COLO829 (cell line): ENCODE measurements around the gene C9orf40.

Experiments
- DNase-seq: peaks from one replicate; pipeline ENCODE4 v3.0.0; 2012; ENCODE audit warnings: low spot score

C9orf40 gene

GRCh38 chr9:74940600-74940999 is 12.1 kb downstream of the C9orf40 start:
- DNase-seq, result no peak

DNA sequence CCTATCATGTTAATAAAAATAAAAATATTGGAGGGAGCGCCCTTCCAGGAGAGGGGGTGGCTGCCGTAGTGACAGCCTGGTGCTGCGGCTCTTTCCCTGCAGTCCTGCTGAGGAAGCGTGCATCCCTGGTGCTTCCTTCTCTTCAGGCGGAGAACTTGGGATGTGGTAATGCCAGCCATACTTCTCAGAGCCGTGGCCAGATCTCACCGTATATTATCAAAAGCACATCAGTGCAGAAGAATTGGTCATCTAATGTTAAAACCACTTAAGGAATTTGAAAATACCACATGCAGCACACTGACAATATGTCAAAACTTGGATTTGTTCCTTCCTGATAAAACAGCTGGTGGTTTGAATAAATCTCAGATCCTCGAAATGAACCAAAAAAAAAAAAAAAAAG is 17.7 kb downstream of the C9orf40 start:
- no peak for DNase-seq

DNA sequence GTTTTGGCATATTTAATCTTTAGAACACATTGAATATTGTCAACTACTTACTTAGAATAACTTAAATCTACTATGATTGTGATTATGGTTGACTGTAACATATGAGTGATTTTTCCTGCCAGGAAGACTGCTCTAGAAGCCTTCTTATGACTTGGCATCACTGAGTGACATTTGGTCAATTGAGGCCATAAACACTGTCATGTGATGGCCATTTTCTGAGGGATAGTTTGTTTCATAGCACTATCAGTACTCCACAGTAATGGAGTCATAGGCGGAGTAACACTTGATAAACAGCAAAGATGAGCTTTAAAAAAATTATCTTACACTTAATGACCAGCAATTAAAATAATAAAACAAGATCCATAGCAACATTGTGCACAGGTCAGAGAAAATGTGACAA is 31.0 kb downstream of the C9orf40 start:
- DNase-seq, result no peak

DNA sequence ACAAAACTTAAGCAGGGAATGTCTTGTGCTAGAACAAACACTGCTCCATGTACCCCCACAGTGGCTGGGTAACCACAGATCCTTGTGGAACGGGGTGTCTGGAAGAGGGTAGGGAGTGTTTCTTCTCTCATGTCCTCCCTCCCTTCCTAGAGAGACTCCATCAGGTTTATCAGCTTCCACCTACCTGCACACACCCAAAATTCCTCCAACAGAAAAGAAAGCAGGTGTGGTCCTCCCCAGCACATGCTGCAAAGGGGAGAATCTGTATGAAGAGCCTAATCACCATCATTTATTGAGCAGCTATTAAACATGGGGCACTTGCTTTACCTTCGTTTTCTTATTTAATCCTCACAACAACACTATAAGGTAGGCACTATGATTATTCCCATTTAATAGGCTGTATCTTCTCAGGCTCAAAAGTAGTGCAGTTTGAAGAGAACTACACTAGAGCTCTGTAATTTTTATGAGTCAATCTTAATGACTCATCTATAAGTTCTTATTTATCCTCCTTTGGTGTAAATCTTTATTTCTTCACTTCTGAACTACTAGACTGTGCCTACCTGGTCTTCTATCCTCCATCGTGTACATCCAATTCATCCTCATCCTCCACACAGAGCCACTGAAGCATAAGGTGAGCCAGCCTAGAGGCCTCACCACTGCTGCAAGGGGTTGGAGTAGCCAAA is 31.6 kb downstream of the C9orf40 start:
- no peak for DNase-seq

DNA sequence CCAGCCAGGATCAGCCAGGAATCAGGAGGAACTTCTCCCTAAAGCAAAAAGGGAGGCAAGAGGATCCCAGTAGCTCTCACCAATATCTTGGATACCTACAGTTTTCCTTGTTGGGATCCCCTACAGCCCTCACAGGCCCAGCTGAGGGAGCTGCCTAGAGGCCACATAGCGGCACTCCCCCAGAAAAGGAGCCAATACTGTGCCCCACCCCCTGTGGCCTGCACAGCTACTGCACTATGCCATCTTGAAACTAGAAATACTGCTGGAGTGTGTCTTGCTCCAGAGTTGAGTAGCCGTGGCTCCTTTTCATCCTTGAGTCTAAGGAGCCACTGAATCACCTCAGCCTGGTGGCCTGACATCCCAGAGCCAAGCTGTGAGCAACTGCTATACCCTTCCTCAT is 42.7 kb downstream of the C9orf40 start:
- DNase-seq, result no peak

DNA sequence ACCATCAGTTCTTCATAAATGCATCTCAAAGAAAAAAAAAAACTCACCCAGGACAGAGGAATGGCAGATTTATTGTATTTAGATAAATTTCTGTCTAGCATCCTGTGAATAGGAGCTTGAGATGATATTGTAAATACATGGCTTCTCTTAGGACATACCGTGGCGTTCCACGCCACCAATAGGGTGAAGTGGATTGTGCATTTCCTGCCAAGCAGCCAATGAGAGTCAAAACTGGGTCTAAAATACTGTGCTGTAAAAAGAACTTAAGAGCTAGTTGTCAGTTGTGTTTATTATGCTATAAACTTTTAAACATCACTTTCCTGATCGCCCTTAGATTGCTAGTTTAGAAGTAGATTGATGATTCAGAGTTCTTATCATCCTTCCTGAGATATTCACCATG is 44.0 kb downstream of the C9orf40 start:
- DNase-seq, result no peak

DNA sequence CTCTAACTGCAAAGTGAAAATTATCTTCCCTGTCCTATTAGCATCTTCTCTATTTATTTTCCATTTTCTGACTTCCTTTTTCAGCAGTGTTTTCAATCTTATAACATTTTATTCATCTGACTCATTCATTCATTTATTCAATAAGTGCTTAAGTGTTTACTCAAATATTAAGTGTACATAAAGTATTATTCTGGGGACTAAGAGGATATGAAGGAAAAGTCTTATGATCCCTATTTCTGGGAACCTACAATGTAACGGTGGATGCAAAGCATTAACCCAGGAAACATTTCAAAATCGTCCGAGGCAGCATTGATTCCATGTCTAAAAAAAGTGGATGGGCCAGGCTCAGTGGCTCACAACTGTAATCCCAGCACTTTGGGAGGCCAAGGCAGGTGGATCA is 45.6 kb downstream of the C9orf40 start:
- no peak for DNase-seq

DNA sequence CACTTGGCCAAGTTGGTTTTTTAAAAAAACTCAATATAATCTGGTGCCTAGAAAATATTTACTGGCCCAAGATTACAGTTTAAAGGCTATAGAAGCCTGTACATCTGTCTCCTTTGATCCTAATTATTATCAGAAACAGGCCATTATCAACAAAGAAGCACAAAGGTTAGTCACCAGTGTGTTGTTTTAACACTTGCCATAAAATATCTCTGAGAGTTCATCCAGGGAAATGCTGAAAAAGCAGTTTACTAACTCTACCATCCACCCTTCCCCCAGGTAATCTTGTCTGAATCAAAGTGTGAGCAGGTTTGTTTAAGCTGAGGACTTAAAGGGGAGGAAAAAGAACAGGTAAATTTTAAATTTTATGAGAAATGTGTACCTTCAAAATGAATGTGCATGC is 51.7 kb downstream of the C9orf40 start:
- no peak for DNase-seq
